HCT116 (cell line): Measurements from ENCODE around the gene TPD52L2. TPM values are rescaled to one million over a fixed set of nuclear protein-coding genes. Genes with fewer than 3 reads are reported as not detected.

ENCODE experiments used
- ATAC-seq: fragments of 200-7000 bp; cut with Tn5 transposase; 2 replicates; pipeline ENCODE4 v1.9.1; 2020; ENCODE audit warnings: mild to moderate bottlenecking, moderate library complexity
- BruUV-seq: library from RNA; stranded (reverse); fragments of 400-500 nt; replicated peaks from 2 replicates; lab custom pipeline; 2021; lab: Mats Ljungman, UMichigan
- CTCF ChIA-PET: fragments of 300-600 bp; sonication (Branson Sonifier 250); formaldehyde crosslinking; loops from one replicate; lab custom pipeline; 2021; ENCODE audit warnings: antibody characterized with exemption; lab: Charles Lee
- POLR2A ChIA-PET: fragments of 300-600, 350-600 bp; sonication (Branson Sonifier 250); formaldehyde crosslinking; loops from one replicate; lab custom pipeline; 2021; ENCODE audit warnings: antibody characterized with exemption; lab: Charles Lee
- RAD21 ChIA-PET, 2 experiments: fragments of 300-600 bp; sonication (Branson Sonifier 250); formaldehyde crosslinking; loops; one replicate each; lab custom pipeline; 2023; ENCODE audit warnings: low total read pairs in 2 of 2; ENCODE audit not compliant: uncharacterized antibody in 2 of 2, unreplicated experiment in 2 of 2, low non-redundant PET in 1 of 2; lab: Charles Lee
- DNase-seq: peaks from one replicate; pipeline ENCODE4 v3.0.0-alpha.2; 2010; ENCODE audit warnings: low read depth, low spot score
- H2AFZ ChIP-seq: fragments of 200-600 bp; shearing (Covaris generic), sonication (generic); 2 replicates; pipeline ENCODE4 v1.6.1; 2017; ENCODE audit warnings: low read depth, mixed run types, mixed read lengths, antibody characterized with exemption, low read length; ENCODE audit not compliant: poor library complexity, severe bottlenecking
- H3K27ac ChIP-seq: 2 replicates; pipeline ENCODE4 v1.5.1; 2012; ENCODE audit warnings: low read depth, low read length
- H3K27me3 ChIP-seq: fragments of 200-600 bp; sonication (generic); 2 replicates; pipeline ENCODE4 v1.6.1; 2016; ENCODE audit warnings: mixed run types, low read length, mixed read lengths; ENCODE audit not compliant: insufficient read depth
- H3K36me3 ChIP-seq, 2 experiments: fragments of 200-500 bp in 1 of 2; fragments of 200-600 bp in 1 of 2; sonication (Bioruptor generic) in 1 of 2; sonication (generic) in 1 of 2; 2 replicates each; pipeline versions ENCODE4 v1.5.1 to v1.6.1; 2014 to 2016; ENCODE audit warnings: low read length in 2 of 2, inconsistent platforms in 1 of 2, mixed read lengths in 1 of 2, mixed run types in 1 of 2; ENCODE audit not compliant: insufficient read depth in 2 of 2, control insufficient read depth in 1 of 2
- H3K4me1 ChIP-seq, 2 experiments: fragments of 200-600 bp in 1 of 2; sonication (generic) in 1 of 2; 2 replicates each; pipeline versions ENCODE4 v1.5.1 to v1.6.1; 2012 to 2017; ENCODE audit warnings: low read length in 2 of 2, inconsistent platforms in 1 of 2, mild to moderate bottlenecking in 1 of 2, mixed read lengths in 1 of 2, mixed run types in 1 of 2, moderate library complexity in 1 of 2; ENCODE audit not compliant: insufficient read depth in 2 of 2, control insufficient read depth in 1 of 2
- H3K4me2 ChIP-seq: fragments of 200-600 bp; sonication (generic); 2 replicates; pipeline ENCODE4 v1.6.1; 2017; ENCODE audit warnings: mixed run types, low read length, mixed read lengths
- H3K4me3 ChIP-seq, 2 experiments: fragments of 200-600 bp in 1 of 2; sonication (generic) in 1 of 2; replicated peaks in 1 of 2; 2 replicates each; pipeline ENCODE4 v1.5.1; 2011 to 2016; ENCODE audit warnings: low read length in 2 of 2, control low read depth in 1 of 2, low read depth in 1 of 2, mild to moderate bottlenecking in 1 of 2, mixed read lengths in 1 of 2, mixed run types in 1 of 2
- H3K79me2 ChIP-seq: fragments of 200-600 bp; sonication (generic); 2 replicates; pipeline ENCODE4 v1.6.1; 2017; ENCODE audit warnings: mild to moderate bottlenecking, mixed run types, low read length, moderate library complexity, mixed read lengths; ENCODE audit not compliant: insufficient read depth
- H3K9ac ChIP-seq: fragments of 200-600 bp; sonication (generic); 2 replicates; pipeline ENCODE4 v1.6.1; 2016; ENCODE audit warnings: low read length, mixed read lengths
- H3K9me2 ChIP-seq: fragments of 200-600 bp; sonication (generic), shearing (Covaris generic); 2 replicates; pipeline ENCODE4 v1.6.1; 2017; ENCODE audit warnings: mixed run types, mild to moderate bottlenecking, moderate library complexity; ENCODE audit not compliant: insufficient read depth
- H3K9me3 ChIP-seq, 2 experiments: fragments of 200-500 bp in 1 of 2; fragments of 200-600 bp in 1 of 2; sonication (Bioruptor generic) in 1 of 2; sonication (generic) in 1 of 2; 2 replicates each; pipeline ENCODE4 v1.6.1; 2014 to 2017; ENCODE audit warnings: low read length in 2 of 2, mixed read lengths in 2 of 2, inconsistent platforms in 1 of 2, low read depth in 1 of 2, mild to moderate bottlenecking in 1 of 2, mixed run types in 1 of 2, moderate library complexity in 1 of 2; ENCODE audit not compliant: control insufficient read depth in 1 of 2, insufficient read depth in 1 of 2
- H4K20me1 ChIP-seq: fragments of 200-600 bp; sonication (generic), shearing (Covaris generic); 2 replicates; pipeline ENCODE4 v1.6.1; 2017; ENCODE audit warnings: mixed run types, mild to moderate bottlenecking, moderate library complexity; ENCODE audit not compliant: insufficient read depth
- CEBPB ChIP-seq: IDR thresholded peaks from 2 replicates; pipeline ENCODE4 v1.6.1; 2012; ENCODE audit warnings: low read depth
- CTCF ChIP-seq, 3 experiments: fragments of 200-600 bp in 1 of 3; sonication (generic) in 1 of 3; IDR thresholded peaks in 2 of 3; conservative IDR thresholded peaks in 1 of 3; 2 replicates each; pipeline ENCODE4 v1.5.1; 2012 to 2017; ENCODE audit warnings: low read depth in 2 of 3, low read length in 2 of 3, antibody characterized with exemption in 1 of 3, borderline replicate concordance in 1 of 3, control low read depth in 1 of 3, mild to moderate bottlenecking in 1 of 3, mixed read lengths in 1 of 3, mixed run types in 1 of 3, moderate library complexity in 1 of 3; ENCODE audit not compliant: insufficient read depth in 1 of 3
- EGR1 ChIP-seq: IDR thresholded peaks from 2 replicates; pipeline ENCODE4 v1.6.1; 2012; ENCODE audit warnings: low read depth
- ELF1 ChIP-seq: IDR thresholded peaks from 2 replicates; pipeline ENCODE4 v1.6.1; 2012; ENCODE audit warnings: low read depth, borderline replicate concordance
- EZH2phosphoT487 ChIP-seq: fragments of 200-600 bp; IDR thresholded peaks from 2 replicates; pipeline ENCODE4 v1.6.1; 2018; ENCODE audit warnings: antibody characterized with exemption, borderline replicate concordance
- FOSL1 ChIP-seq: IDR thresholded peaks from 2 replicates; pipeline ENCODE4 v1.6.1; 2012; ENCODE audit warnings: low read depth
- JUND ChIP-seq: IDR thresholded peaks from 2 replicates; pipeline ENCODE4 v1.6.1; 2012
- MAX ChIP-seq: IDR thresholded peaks from 2 replicates; pipeline ENCODE4 v1.6.1; 2012
- RAD21 ChIP-seq: IDR thresholded peaks from 2 replicates; pipeline ENCODE4 v1.6.1; 2012; ENCODE audit warnings: low read depth, mild to moderate bottlenecking
- SIN3A ChIP-seq: IDR thresholded peaks from 2 replicates; pipeline ENCODE4 v1.6.1; 2012; ENCODE audit warnings: low read depth
- SP1 ChIP-seq: IDR thresholded peaks from 2 replicates; pipeline ENCODE4 v1.6.1; 2012; ENCODE audit warnings: low read depth
- SRF ChIP-seq: IDR thresholded peaks from 2 replicates; pipeline ENCODE4 v1.6.1; 2012; ENCODE audit warnings: low read depth
- ZBTB33 ChIP-seq: IDR thresholded peaks from 2 replicates; pipeline ENCODE4 v1.6.1; 2011; ENCODE audit warnings: mild to moderate bottlenecking, low read length, moderate library complexity; ENCODE audit not compliant: insufficient replicate concordance; ENCODE audit errors: extremely low read depth
- ZNF274 ChIP-seq: fragments of 200-500 bp; sonication (Bioruptor generic); IDR thresholded peaks from 2 replicates; pipeline ENCODE4 v1.6.1; 2014; ENCODE audit warnings: mild to moderate bottlenecking, low read depth, low read length, inconsistent platforms
- intact Hi-C: fragments of 100-400 bp; cut with micrococcal nuclease; formaldehyde crosslinking; loops from 2 replicates; pipeline ENCODE4 v1.10.0; 2022
- total RNA-seq: library from RNA; stranded (reverse); gene quantifications from one replicate; pipeline ENCODE4 v1.2.1, GENCODE V29; 2021; ENCODE audit not compliant: unreplicated experiment

The TPD52L2 gene
- total RNA-seq, 1 experiment from 2014 or later = 149 TPM

- no peaks in the 10 kb centered on the region for H4K20me1 ChIP-seq
- ATAC-seq = peak; percentile 49
- no TSS peak for BruUV-seq
These were observed 34.1 kb upstream of the TPD52L2 start, which contains the start of gene ZBTB46 for GRCh38 chr20:63830841-63831588. Gene ZBTB46, minus strand, starts transcription at chr20:63831264. Its CDS starts 40,507 bp downstream, at chr20:63790757.

GRCh38 chr20:63831646-63831992 is 33.5 kb upstream of the TPD52L2 start:
- Histone ChIP-seq H3K27me3 (no peaks in the 10 kb centered on the region), H3K36me3 (no peaks in the 10 kb centered on the region), H4K20me1 (no peaks in the 10 kb centered on the region), H3K27ac (peak overlapping the region; percentile 51; the same call in 1 of the 2 replicates), H3K4me1 (peaks cover 19 to 47% of the 10 kb centered on the region in 2 experiments), H3K9ac (peak overlapping the region; percentile 45), H3K79me2 (0 out of 2 replicates have a peak, but pooled peaks cover 3% of the 10 kb centered on the region), H3K9me2 (no peaks in the 10 kb centered on the region), H3K4me3 (peak overlapping the region; percentile 38 to 59), H3K9me3 (no peaks in the 10 kb centered on the region), H3K4me2 (peak overlapping the region; percentile 88), H2AFZ (no peak overlapping the region)
- RAD21 ChIA-PET = no interaction called here
- no TSS peak for BruUV-seq
- ATAC-seq = peak; percentile 24
- intact Hi-C loops = no loop called here
- POLR2A ChIA-PET = no interaction called here
- CTCF ChIA-PET = no interaction called here
- DNase-seq = no peak
- TF ChIP-seq EZH2phosphoT487 = no peak
- no peak for TF ChIP-seq ZBTB33
- no peak for TF ChIP-seq SIN3A
- TF ChIP-seq CTCF (IDR thresholded peaks at IDR 0.05 in 2 of 3, conservative IDR thresholded peaks at IDR 0.05 in 1 of 3; ENCODE audit: borderline replicate concordance in 1 of 3, insufficient read depth in 1 of 3, low read depth in 2 of 3, low read length in 2 of 3) = no peak
- no peak for TF ChIP-seq EGR1
- no peak for TF ChIP-seq RAD21
- no peak for TF ChIP-seq CEBPB
- TF ChIP-seq JUND = no peak
- no peak for TF ChIP-seq ZNF274
- TF ChIP-seq SRF = no peak
- no peak for TF ChIP-seq SP1
- TF ChIP-seq MAX = no peak

More at GRCh38 chr20:63830841-63831588, 34.1 kb upstream of the TPD52L2 start, which contains the start of gene ZBTB46:
- RAD21 ChIA-PET = no interaction called here
- CTCF ChIA-PET = no interaction called here
- H2AFZ ChIP-seq = no peak within 1 kb of the TSS
- peak within 1 kb of the TSS; percentile 88 for H3K4me2 ChIP-seq
- intact Hi-C loops = no loop called here
- peak within 1 kb of the TSS; percentile 51; the same call in 1 of the 2 replicates for H3K27ac ChIP-seq
- POLR2A ChIA-PET = no interaction called here
- no peaks in the 10 kb centered on the region for H3K9me2 ChIP-seq
- no peaks in the 10 kb centered on the region for H3K27me3 ChIP-seq
- DNase-seq = no peak
- no peaks in the 10 kb centered on the region for H3K36me3 ChIP-seq
- TF ChIP-seq EZH2phosphoT487 = no peak
- no peak for TF ChIP-seq FOSL1
- no peak for TF ChIP-seq SP1
- TF ChIP-seq SRF = no peak
- no peak for TF ChIP-seq MAX
- no peak for TF ChIP-seq ELF1
- H3K4me3 ChIP-seq = peak within 1 kb of the TSS; percentile 38 to 59
- peaks cover 19 to 49% of the 10 kb centered on the region in 2 experiments for H3K4me1 ChIP-seq
- 0 out of 2 replicates have a peak, but pooled peaks cover 3% of the 10 kb centered on the region for H3K79me2 ChIP-seq
- H3K9me3 ChIP-seq = no peaks in the 10 kb centered on the region
- H3K9ac ChIP-seq = peak within 1 kb of the TSS; percentile 45
